CD4-positive, alpha-beta T cell (primary cell): ENCODE results near the gene ACACA. TPM values are rescaled to one million over a fixed set of nuclear protein-coding genes. Genes with fewer than 3 reads are reported as not detected.

Source experiments
- ATAC-seq: fragments of 200-7000 bp; cut with Tn5 transposase; one replicate; pipeline ENCODE4 v1.10.0; 2022; ENCODE audit warnings: mild to moderate bottlenecking; ENCODE audit not compliant: poor library complexity
- CTCF ChIA-PET: fragments of 350-600 bp; sonication (Branson Sonifier 250); formaldehyde crosslinking; loops from one replicate; lab custom pipeline; 2021; ENCODE audit warnings: antibody characterized with exemption, inconsistent platforms; lab: Charles Lee
- POLR2A ChIA-PET: fragments of 350-600 bp; sonication (Branson Sonifier 250); formaldehyde crosslinking; loops from one replicate; lab custom pipeline; 2021; ENCODE audit warnings: antibody characterized with exemption, inconsistent platforms; lab: Charles Lee
- DNase-seq, 14 experiments: peaks; one replicate each; pipeline ENCODE4 v3.0.0-alpha.2; 2013 to 2020; ENCODE audit warnings: mixed read lengths in 2 of 14
- H3K27ac ChIP-seq, 2 donors: one replicate each; pipeline versions ENCODE4 v1.5.1 to v1.7.0; 2013; ENCODE audit warnings: low read length in 2 of 2, low read depth in 1 of 2, mild to moderate bottlenecking in 1 of 2
- H3K27me3 ChIP-seq, 2 experiments: 1 replicate in 1 of 2; 2 replicates in 1 of 2; pipeline versions ENCODE4 v1.6.1 to v1.7.0; 2013; ENCODE audit warnings: low read length in 2 of 2, control low read depth in 1 of 2, mild to moderate bottlenecking in 1 of 2, moderate library complexity in 1 of 2; ENCODE audit not compliant: insufficient read depth in 2 of 2, control insufficient read depth in 1 of 2
- H3K36me3 ChIP-seq: one replicate; pipeline ENCODE4 v1.6.1; 2013; ENCODE audit warnings: low read length, control low read depth; ENCODE audit not compliant: insufficient read depth
- H3K4me1 ChIP-seq: one replicate; pipeline ENCODE4 v1.6.1; 2013; ENCODE audit warnings: low read length, control low read depth; ENCODE audit not compliant: insufficient read depth
- H3K4me3 ChIP-seq: one replicate; pipeline ENCODE4 v1.5.1; 2013; ENCODE audit warnings: mild to moderate bottlenecking, low read length, moderate library complexity
- H3K9me3 ChIP-seq, 2 experiments: 1 replicate in 1 of 2; 2 replicates in 1 of 2; pipeline versions ENCODE4 v1.6.1 to v1.7.0; 2013; ENCODE audit warnings: low read length in 2 of 2, mild to moderate bottlenecking in 2 of 2, control low read depth in 1 of 2, moderate library complexity in 1 of 2; ENCODE audit not compliant: control insufficient read depth in 1 of 2, insufficient read depth in 1 of 2
- H3K27ac Mint-ChIP-seq: one replicate; pipeline ENCODE4 v1.8.0; 2020; ENCODE audit warnings: mixed read lengths
- H3K27me3 Mint-ChIP-seq: one replicate; pipeline ENCODE4 v1.8.0; 2021; ENCODE audit warnings: mixed read lengths
- H3K36me3 Mint-ChIP-seq: one replicate; pipeline ENCODE4 v1.8.0; 2021; ENCODE audit warnings: low read depth, mixed read lengths
- H3K4me1 Mint-ChIP-seq: one replicate; pipeline ENCODE4 v1.8.0; 2021; ENCODE audit warnings: low read depth, mixed read lengths
- H3K4me3 Mint-ChIP-seq: one replicate; pipeline ENCODE4 v1.8.0; 2020; ENCODE audit warnings: mild to moderate bottlenecking, mixed read lengths
- H3K9me3 Mint-ChIP-seq: one replicate; pipeline ENCODE4 v1.8.0; 2020; ENCODE audit warnings: mixed read lengths
- CTCF ChIP-seq: fragments of 200-600 bp; IDR thresholded peaks from one replicate; pipeline ENCODE4 v1.8.0; 2022; ENCODE audit warnings: antibody characterized with exemption, mild to moderate bottlenecking
- intact Hi-C, 2 experiments: fragments of 100-400 bp; cut with DNase I in 1 of 2; cut with micrococcal nuclease in 1 of 2; formaldehyde crosslinking; loops; one replicate each; pipeline versions ENCODE4 v1.15.1 to v1.9.0; 2023 to 2025; cut with DNase I, micrococcal nuclease
- total RNA-seq, 174 experiments: library from RNA in 2 of 174; stranded (reverse) in 2 of 174; gene quantifications; one replicate each; pipeline ENCODE4 v1.2.3 and lab custom pipeline; 2021 to 2026

Gene ACACA
- total RNA-seq, 2 experiments from 2014 or later = 26.0 to 28.9 TPM

DNA sequence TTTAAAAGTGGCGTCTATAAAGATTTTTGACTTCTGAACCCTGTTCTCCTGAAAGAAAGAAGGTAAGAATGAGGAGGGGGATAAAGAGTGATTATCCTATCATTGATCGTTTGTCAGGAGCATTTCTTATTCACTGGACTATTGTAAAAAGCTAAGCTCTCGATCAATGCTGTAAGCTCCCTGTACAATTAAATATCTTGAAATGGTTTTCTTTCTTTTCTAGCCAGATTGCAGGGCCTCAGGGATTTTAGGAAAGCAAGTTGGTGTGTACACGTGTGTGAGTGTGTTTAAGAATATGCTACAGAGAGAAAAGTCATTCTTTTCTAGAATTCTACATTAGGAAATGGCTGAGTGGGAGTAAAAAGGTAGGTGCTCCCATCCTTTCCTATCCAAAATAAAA is 303.4 kb downstream of the ACACA start:
- DNase-seq (no peak), ATAC-seq (no peak)
- no peaks in the 10 kb centered on the region for H3K9me3 Mint-ChIP-seq
- H3K36me3 Mint-ChIP-seq = peaks cover 30% of the 10 kb centered on the region
- no peak overlapping the region for H3K4me3 Mint-ChIP-seq
- no peaks in the 10 kb centered on the region for H3K4me1 Mint-ChIP-seq
- intact Hi-C loops = no loop called here
- Histone ChIP-seq H3K9me3 (no peaks in the 10 kb centered on the region), H3K36me3 (no peaks in the 10 kb centered on the region), H3K27me3 (no peaks in the 10 kb centered on the region), H3K4me3 (no peak overlapping the region), H3K27ac (no peak overlapping the region), H3K4me1 (no peaks in the 10 kb centered on the region)
- TF ChIP-seq CTCF = no peak
- no peak overlapping the region for H3K27ac Mint-ChIP-seq
- POLR2A ChIA-PET = no interaction called here
- CTCF ChIA-PET = interaction anchor here (1.1 kb wide), 1 partner anchor 33 kb away, joined by 3 read pairs; no protein-coding TSS in a partner anchor
- H3K27me3 Mint-ChIP-seq = no peaks in the 10 kb centered on the region

GRCh38 chr17:37101306-37101705 is 305.3 kb downstream of the ACACA start:
- H3K27ac ChIP-seq = no peak overlapping the region

GRCh38 chr17:37100231-37100630 is 306.4 kb downstream of the ACACA start:
- POLR2A ChIA-PET = no interaction called here
- intact Hi-C loops = no loop called here
- Mint-ChIP-seq H3K27me3 (no peaks in the 10 kb centered on the region), H3K4me3 (no peak overlapping the region), H3K27ac (no peak overlapping the region), H3K9me3 (no peaks in the 10 kb centered on the region), H3K36me3 (peaks cover 49% of the 10 kb centered on the region), H3K4me1 (no peaks in the 10 kb centered on the region)
- ATAC-seq (no peak), DNase-seq (no peak)
- Histone ChIP-seq H3K36me3 (peaks cover 16% of the 10 kb centered on the region), H3K27me3 (no peaks in the 10 kb centered on the region), H3K4me3 (no peak overlapping the region), H3K9me3 (no peaks in the 10 kb centered on the region), H3K4me1 (no peaks in the 10 kb centered on the region), H3K27ac (no peak overlapping the region)
- TF ChIP-seq CTCF = no peak
- CTCF ChIA-PET = no interaction called here

More at GRCh38 chr17:37101306-37101705, 305.3 kb downstream of the ACACA start:
- no peaks in the 10 kb centered on the region for H3K9me3 Mint-ChIP-seq
- no peaks in the 10 kb centered on the region for H3K4me1 ChIP-seq
- H3K4me1 Mint-ChIP-seq = no peaks in the 10 kb centered on the region
- H3K4me3 ChIP-seq = no peak overlapping the region
- no peak overlapping the region for H3K27ac Mint-ChIP-seq
- peaks cover 9% of the 10 kb centered on the region for H3K36me3 ChIP-seq
- no peak for TF ChIP-seq CTCF
- ATAC-seq (no peak), DNase-seq (no peak)
- H3K4me3 Mint-ChIP-seq = no peak overlapping the region
- H3K36me3 Mint-ChIP-seq = peaks cover 43% of the 10 kb centered on the region
- no peaks in the 10 kb centered on the region for H3K9me3 ChIP-seq
- POLR2A ChIA-PET = no interaction called here
- H3K27me3 Mint-ChIP-seq = no peaks in the 10 kb centered on the region
- intact Hi-C loops = no loop called here
- CTCF ChIA-PET = interaction anchor here (0.6 kb wide), 1 partner anchor 580 kb away, joined by 3 read pairs; no protein-coding TSS in a partner anchor
- no peaks in the 10 kb centered on the region for H3K27me3 ChIP-seq
